Mesenchymal stem cell (in vitro differentiated cells and primary cell): ENCODE data around the gene ACOT7.

Source experiments
- DNase-seq: peaks from one replicate; pipeline ENCODE4 v3.0.0-alpha.2; 2013
- H2AFZ ChIP-seq: one replicate; pipeline ENCODE4 v1.6.1; 2013; ENCODE audit warnings: low read depth, mild to moderate bottlenecking, control low read depth, inconsistent platforms, low read length, moderate library complexity
- H2AK5ac ChIP-seq: 2 replicates; pipeline ENCODE4 v1.6.1; 2013; ENCODE audit warnings: low read length, moderate library complexity, mild to moderate bottlenecking, inconsistent platforms; ENCODE audit not compliant: severe bottlenecking
- H2BK120ac ChIP-seq: one replicate; pipeline ENCODE4 v1.6.1; 2013; ENCODE audit warnings: low read depth, mild to moderate bottlenecking, inconsistent platforms, low read length, moderate library complexity
- H2BK12ac ChIP-seq, 2 experiments: one replicate each; pipeline ENCODE4 v1.6.1; 2013; ENCODE audit warnings: inconsistent platforms in 2 of 2, low read length in 2 of 2, mild to moderate bottlenecking in 2 of 2, moderate library complexity in 2 of 2, control low read depth in 1 of 2
- H2BK15ac ChIP-seq: one replicate; pipeline ENCODE4 v1.6.1; 2013; ENCODE audit warnings: mild to moderate bottlenecking, low read depth, inconsistent platforms; ENCODE audit not compliant: poor library complexity, severe bottlenecking
- H2BK5ac ChIP-seq: 2 replicates; pipeline ENCODE4 v1.6.1; 2013; ENCODE audit warnings: low read depth, mild to moderate bottlenecking, low read length, control low read depth, inconsistent platforms; ENCODE audit not compliant: poor library complexity, severe bottlenecking
- H3K14ac ChIP-seq, 2 experiments: one replicate each; pipeline ENCODE4 v1.6.1; 2013; ENCODE audit warnings: inconsistent platforms in 2 of 2, low read length in 2 of 2, control low read depth in 1 of 2, mild to moderate bottlenecking in 1 of 2, moderate library complexity in 1 of 2
- H3K18ac ChIP-seq, 2 experiments: one replicate each; pipeline ENCODE4 v1.6.1; 2013; ENCODE audit warnings: inconsistent platforms in 2 of 2, low read length in 2 of 2, control low read depth in 1 of 2, low read depth in 1 of 2, mild to moderate bottlenecking in 1 of 2
- H3K23ac ChIP-seq, 2 experiments: one replicate each; pipeline ENCODE4 v1.6.1; 2013; ENCODE audit warnings: inconsistent platforms in 2 of 2, low read length in 2 of 2, mild to moderate bottlenecking in 2 of 2, moderate library complexity in 2 of 2, control low read depth in 1 of 2
- H3K27ac ChIP-seq: 2 replicates; pipeline ENCODE4 v1.5.1; 2013; ENCODE audit warnings: mild to moderate bottlenecking, moderate library complexity, low read length, control low read depth, inconsistent platforms; ENCODE audit not compliant: poor library complexity, severe bottlenecking
- H3K27me3 ChIP-seq, 2 experiments: 2 replicates each; pipeline versions ENCODE4 v1.6.1 to v1.7.0; 2013; ENCODE audit warnings: low read length in 2 of 2, mild to moderate bottlenecking in 2 of 2, moderate library complexity in 2 of 2, control low read depth in 1 of 2, inconsistent platforms in 1 of 2; ENCODE audit not compliant: control insufficient read depth in 1 of 2, insufficient read depth in 1 of 2
- H3K36me3 ChIP-seq, 2 experiments: 2 replicates each; pipeline versions ENCODE4 v1.6.1 to v1.7.0; 2013; ENCODE audit warnings: low read length in 2 of 2, control low read depth in 1 of 2, inconsistent platforms in 1 of 2, low read depth in 1 of 2, mild to moderate bottlenecking in 1 of 2; ENCODE audit not compliant: insufficient read depth in 2 of 2, control insufficient read depth in 1 of 2
- H3K4ac ChIP-seq, 2 experiments: one replicate each; pipeline ENCODE4 v1.6.1; 2013; ENCODE audit warnings: inconsistent platforms in 2 of 2, low read length in 2 of 2, mild to moderate bottlenecking in 2 of 2, moderate library complexity in 2 of 2, control low read depth in 1 of 2, low read depth in 1 of 2
- H3K4me1 ChIP-seq: 2 replicates; pipeline ENCODE4 v1.6.1; 2013; ENCODE audit warnings: low read depth, low read length, control low read depth; ENCODE audit not compliant: control insufficient read depth, insufficient read depth
- H3K4me2 ChIP-seq: 2 replicates; pipeline ENCODE4 v1.6.1; 2013; ENCODE audit warnings: low read length, mild to moderate bottlenecking, inconsistent platforms; ENCODE audit not compliant: poor library complexity, severe bottlenecking
- H3K4me3 ChIP-seq, 2 experiments: 2 replicates each; pipeline versions ENCODE4 v1.5.1 to v1.7.0; 2013; ENCODE audit warnings: low read length in 2 of 2, mild to moderate bottlenecking in 2 of 2, control low read depth in 1 of 2, low read depth in 1 of 2; ENCODE audit not compliant: insufficient read depth in 1 of 2
- H3K79me1 ChIP-seq: replicated peaks from 2 replicates; pipeline ENCODE4 v1.6.1; 2013; ENCODE audit warnings: mild to moderate bottlenecking, control low read depth, low read length, inconsistent platforms; ENCODE audit not compliant: poor library complexity, severe bottlenecking
- H3K9ac ChIP-seq: 2 replicates; pipeline ENCODE4 v1.7.0; 2013; ENCODE audit warnings: mild to moderate bottlenecking, low read length, moderate library complexity
- H3K9me3 ChIP-seq: 2 replicates; pipeline ENCODE4 v1.7.0; 2013; ENCODE audit warnings: mild to moderate bottlenecking, low read length; ENCODE audit not compliant: control insufficient read depth
- H4K8ac ChIP-seq: one replicate; pipeline ENCODE4 v1.6.1; 2013; ENCODE audit warnings: inconsistent platforms, mild to moderate bottlenecking, low read length, moderate library complexity
- H4K91ac ChIP-seq: one replicate; pipeline ENCODE4 v1.6.1; 2013; ENCODE audit warnings: mild to moderate bottlenecking, low read length, inconsistent platforms
- WGBS: methylation state at CpG from one replicate; pipeline ENCODE4 v1.1.7; 2013; ENCODE audit warnings: mixed read lengths; 5-methylcytosine and 5-hydroxymethylcytosine counted together

ACOT7 gene

GRCh38 chr1:6425658-6426057 is 32.1 kb upstream of the ACOT7 start:
- Histone ChIP-seq H2AK5ac (no peak overlapping the region), H3K4me3 (no peak overlapping the region), H2BK120ac (no peak overlapping the region), H3K9me3 (no peaks in the 10 kb centered on the region), H3K4me1 (peaks cover 33% of the 10 kb centered on the region), H3K27me3 (peaks cover 81 to 88% of the 10 kb centered on the region in 2 experiments), H2BK12ac (no peak overlapping the region), H2AFZ (no peak overlapping the region), H4K91ac (no peak overlapping the region), H3K79me1 (no peaks in the 10 kb centered on the region), H3K23ac (peak overlapping the region in 1 of 2 experiments; percentile 5), H3K14ac (no peak overlapping the region), H3K18ac (no peak overlapping the region), H3K4ac (no peak overlapping the region), H4K8ac (no peak overlapping the region), H2BK15ac (no peak overlapping the region), H3K27ac (no peak overlapping the region), H3K36me3 (peaks cover 0 to 3% of the 10 kb centered on the region in 2 experiments), H3K9ac (no peak overlapping the region), H3K4me2 (no peak overlapping the region), H2BK5ac (no peak overlapping the region)
- no peak for DNase-seq
- WGBS, result 92% methylated on average over 5 of the region's 6 CpGs

- H3K23ac ChIP-seq, result peak within 1 kb of the TSS in 1 of 2 experiments; percentile 79
- no peak within 1 kb of the TSS for H2BK120ac ChIP-seq
- H3K4me3 ChIP-seq, result peak within 1 kb of the TSS in 1 of 2 experiments; percentile 35
- H2BK12ac ChIP-seq, result peak within 1 kb of the TSS in 1 of 2 experiments; percentile 19
- DNase-seq, result no peak
- peak within 1 kb of the TSS in 1 of 2 experiments; percentile 70 for H3K18ac ChIP-seq
- H3K9ac ChIP-seq, result no peak within 1 kb of the TSS
- no peaks in the 10 kb centered on the region for H3K9me3 ChIP-seq
- H3K36me3 ChIP-seq, result peaks cover 0 to 3% of the 10 kb centered on the region in 2 experiments
- H3K4ac ChIP-seq, result no peak within 1 kb of the TSS
- no peak within 1 kb of the TSS for H2AFZ ChIP-seq
- H3K27me3 ChIP-seq, result peaks cover 81 to 88% of the 10 kb centered on the region in 2 experiments
- no peak within 1 kb of the TSS for H3K14ac ChIP-seq
- WGBS, result 14% methylated on average over 82 of the region's 99 CpGs
- no peaks in the 10 kb centered on the region for H3K79me1 ChIP-seq
- H4K8ac ChIP-seq, result no peak within 1 kb of the TSS
- H4K91ac ChIP-seq, result peak within 1 kb of the TSS; percentile 5
- no peak within 1 kb of the TSS for H3K27ac ChIP-seq
- no peak within 1 kb of the TSS for H2AK5ac ChIP-seq
- no peak within 1 kb of the TSS for H2BK15ac ChIP-seq
- no peak within 1 kb of the TSS for H2BK5ac ChIP-seq
- peaks cover 35% of the 10 kb centered on the region for H3K4me1 ChIP-seq
- H3K4me2 ChIP-seq, result no peak within 1 kb of the TSS
Observed at GRCh38 chr1:6424619-6425593, 31.3 kb upstream of the ACOT7 start, which contains the start of gene ESPN. Gene ESPN (plus strand): TSS chr1:6424776. CDS start chr1:6424956, 180 bp downstream.

- Histone ChIP-seq H2AFZ (no peak overlapping the region), H3K4me2 (no peak overlapping the region), H3K27ac (no peak overlapping the region), H2BK5ac (no peak overlapping the region), H3K4me1 (peaks cover 36% of the 10 kb centered on the region), H3K4me3 (no peak overlapping the region), H4K91ac (no peak overlapping the region), H2BK12ac (no peak overlapping the region), H3K79me1 (no peaks in the 10 kb centered on the region), H3K4ac (no peak overlapping the region), H2BK120ac (no peak overlapping the region), H4K8ac (no peak overlapping the region), H2BK15ac (no peak overlapping the region), H3K36me3 (peaks cover 0 to 3% of the 10 kb centered on the region in 2 experiments), H3K9ac (no peak overlapping the region), H3K9me3 (no peaks in the 10 kb centered on the region), H3K14ac (no peak overlapping the region), H3K27me3 (peaks cover 76 to 83% of the 10 kb centered on the region in 2 experiments), H3K18ac (no peak overlapping the region), H3K23ac (no peak overlapping the region), H2AK5ac (no peak overlapping the region)
- 17% methylated on average over 35 of the region's 35 CpGs for WGBS
- DNase-seq, result no peak
Observed at GRCh38 chr1:6424000-6424565, 30.5 kb upstream of the ACOT7 start.
